Measurements from ENCODE around the gene DPEP1.

The DPEP1 gene

DNA sequence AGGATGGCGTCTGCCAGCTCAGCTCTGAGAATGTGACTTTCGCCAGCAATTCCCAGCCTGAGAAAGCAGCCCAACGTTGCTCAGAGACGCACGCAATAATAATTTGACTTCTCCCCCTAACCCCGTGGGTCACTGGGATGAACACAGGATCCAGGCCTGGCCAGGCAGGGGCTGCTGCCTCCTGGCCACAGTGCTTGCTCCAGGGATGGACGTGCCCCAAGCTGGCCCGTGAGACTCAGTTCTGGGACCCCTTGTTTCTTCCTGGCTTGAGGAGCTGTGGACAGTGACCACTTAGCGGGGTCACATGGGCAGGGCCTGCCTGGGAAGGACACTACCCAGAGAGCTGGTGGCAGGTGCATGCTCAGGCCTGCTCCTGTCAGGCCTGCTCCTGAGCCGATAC lies 13.5 kb upstream of the DPEP1 start:
- DNase-seq = no peak

DNA sequence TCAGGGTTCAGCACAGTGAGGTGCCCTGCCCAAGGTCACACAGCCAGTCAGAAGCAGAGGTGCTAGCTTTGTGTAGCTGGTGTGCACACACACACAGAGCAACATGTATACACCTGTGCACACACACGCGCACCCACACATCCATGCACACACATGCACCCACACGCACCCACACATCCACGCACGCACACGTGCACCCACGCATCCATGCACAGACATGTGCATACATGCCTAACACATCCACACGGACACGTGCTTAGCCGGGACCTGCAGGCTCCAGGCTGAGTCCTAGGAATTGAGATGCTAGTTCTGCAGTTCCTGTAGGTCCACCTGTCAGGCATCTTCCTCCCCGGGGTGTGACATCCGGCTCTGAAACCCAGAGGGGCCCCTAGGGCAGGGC lies 13.0 kb upstream of the DPEP1 start:
- DNase-seq = no peak

DNA sequence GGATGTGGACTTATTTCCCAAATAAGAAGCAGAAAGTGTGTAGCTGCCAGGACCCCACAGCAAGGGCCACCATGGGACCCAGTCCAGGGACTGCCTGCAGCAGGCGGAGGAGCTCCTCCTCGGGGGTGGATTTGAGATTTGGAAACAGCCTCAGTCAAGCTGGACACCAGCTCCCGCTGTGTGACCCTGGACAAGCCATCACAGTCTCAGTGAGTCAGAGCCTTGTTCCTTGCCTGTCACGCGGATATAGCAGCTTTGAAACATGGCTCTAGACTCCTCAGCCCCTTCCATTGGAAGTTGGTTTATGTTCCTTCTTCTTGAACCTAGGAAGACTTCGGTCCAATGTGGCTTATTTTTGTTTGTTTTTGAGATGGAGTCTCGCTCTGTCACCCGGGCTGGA lies 12.5 kb upstream of the DPEP1 start:
- no peak for DNase-seq

DNA sequence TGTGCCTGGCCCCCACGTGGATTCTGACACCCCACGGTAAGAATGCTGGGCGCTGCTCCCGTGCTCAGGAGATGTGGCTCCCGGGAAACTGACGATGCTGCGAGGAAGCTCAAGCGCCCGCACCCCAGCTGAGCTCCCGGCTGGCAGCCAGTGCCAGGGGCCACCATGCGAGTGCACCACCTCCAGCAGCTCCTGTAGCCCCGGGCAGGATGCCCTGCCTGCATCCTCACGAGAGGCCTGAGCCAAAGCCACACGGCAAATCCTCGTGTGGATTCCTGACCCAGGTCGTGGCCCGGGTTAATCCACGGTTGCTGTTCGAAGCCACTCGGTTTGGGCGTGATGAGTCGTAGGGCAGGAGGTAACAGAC lies 11.6 kb upstream of the DPEP1 start:
- no peak for DNase-seq

DNA sequence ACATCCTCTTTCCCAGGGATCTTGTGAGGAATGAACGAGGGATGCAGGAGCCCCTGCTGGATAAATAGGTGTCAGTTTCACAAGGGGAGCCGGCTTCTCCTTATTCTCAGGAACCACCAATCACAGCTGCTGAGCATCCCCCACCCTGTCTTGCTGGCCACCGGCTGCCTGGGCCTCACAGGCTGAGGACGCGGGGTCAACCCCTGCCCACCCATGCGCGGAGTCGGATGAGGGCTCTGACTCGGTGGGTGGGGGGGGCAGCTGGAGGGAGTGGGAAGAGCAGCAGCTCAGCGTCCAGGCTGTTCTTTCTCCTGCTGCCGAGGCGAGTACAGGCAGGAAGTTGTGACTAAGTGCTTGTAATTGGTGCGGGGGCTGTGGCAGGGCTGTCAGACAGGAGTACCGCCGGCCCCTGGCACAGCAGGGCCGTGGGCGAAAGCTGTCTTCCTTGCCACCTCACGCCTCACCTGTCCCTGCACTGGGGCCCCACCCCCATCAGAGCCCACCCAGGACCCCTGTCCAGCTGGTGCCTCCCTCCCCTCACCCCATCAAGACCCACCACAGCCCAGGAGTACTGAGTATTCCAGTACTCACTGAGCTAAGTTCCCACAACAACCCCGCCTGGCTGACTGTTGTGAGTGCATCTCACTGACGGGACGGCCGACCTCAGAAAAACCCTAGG lies 11.0 kb upstream of the DPEP1 start:
- DNase-seq = peak; percentile 77

DNA sequence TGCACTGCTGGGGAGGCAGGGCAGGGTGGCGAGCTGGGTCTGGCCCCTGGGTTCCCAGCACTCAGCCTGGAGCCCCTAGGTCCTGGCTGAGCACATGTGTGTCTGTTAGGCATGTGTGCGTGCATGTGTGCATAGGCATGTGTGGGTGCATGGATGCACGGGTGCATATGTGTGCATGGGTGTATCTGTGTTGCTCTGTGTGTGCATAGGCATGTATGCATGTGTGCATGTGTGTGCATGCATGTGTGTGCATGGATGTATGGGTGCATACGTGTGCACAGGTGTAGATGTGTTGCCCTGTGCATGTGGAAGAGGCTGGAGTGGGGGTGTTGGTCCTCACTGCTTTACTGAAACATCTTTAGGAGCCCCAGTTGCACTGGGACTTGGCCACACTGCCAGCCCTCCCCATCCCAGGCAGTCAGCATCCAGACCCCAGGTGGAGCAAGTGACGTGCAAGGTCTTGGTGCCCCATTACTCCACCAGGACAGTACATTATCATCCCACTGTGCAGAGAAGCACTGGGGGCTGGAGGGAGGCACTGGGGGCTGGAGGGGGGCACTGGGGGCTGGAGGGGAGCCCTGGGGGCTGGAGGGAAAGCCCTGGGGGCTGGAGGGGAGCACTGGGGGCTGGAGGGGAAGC lies 10.4 kb upstream of the DPEP1 start:
- DNase-seq = no peak

DNA sequence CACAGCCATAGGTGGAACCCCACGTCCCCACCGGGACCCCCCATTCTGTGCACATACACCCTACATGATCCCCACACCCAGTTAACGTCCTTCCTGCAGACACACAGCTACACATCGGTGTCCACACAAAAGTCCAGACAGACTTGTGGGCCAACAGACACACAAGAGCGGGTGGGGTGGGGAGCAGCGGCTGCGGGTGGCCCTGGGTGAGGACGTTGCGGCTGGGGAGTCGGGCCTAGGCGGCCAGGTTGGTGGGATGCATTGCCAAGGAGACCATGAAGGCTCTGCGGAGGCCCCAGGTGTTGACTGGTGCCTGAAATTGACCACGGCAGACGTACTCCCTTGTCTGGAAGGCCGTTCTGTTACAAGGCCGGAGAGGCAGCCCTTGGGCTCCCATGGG lies 8.7 kb upstream of the DPEP1 start:
- DNase-seq = no peak

DNA sequence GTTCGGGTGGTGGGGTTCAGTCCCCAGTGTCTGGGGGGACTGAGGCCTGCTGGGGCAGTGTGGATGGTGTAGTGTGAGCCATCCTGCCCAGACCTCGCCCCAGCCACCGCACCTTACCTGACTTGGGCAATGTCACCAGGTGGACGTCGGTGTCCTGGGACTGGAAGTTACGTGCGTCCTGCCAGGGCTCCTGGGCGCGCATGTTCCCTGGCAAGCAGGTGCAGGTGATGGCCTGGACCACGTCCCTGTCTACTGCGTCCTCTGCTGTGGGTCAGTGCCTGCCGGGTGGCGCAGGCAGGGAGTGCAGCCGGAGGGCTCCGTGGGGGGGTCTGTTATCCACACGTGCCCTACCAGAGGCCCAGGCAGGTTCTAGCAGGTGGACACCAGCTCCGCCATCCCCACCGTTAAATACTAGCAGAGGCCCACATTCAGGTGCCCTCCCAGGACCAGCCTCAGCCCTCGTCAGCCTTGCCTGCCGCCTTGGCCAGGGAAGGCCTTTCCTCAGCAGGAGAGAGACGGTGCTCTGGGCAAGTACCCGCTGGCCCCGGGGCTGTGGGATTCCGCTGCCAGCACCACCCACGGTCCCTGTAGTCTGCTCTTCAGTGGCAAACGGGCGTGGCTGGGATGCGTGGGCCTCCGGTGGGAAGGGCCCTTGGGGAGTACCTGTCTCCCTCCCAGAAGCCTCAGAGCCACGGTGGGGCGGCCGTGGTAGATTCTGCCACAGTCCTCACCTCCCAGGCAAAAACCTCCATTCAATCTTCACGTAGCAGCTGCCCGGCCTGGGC lies 8.1 kb upstream of the DPEP1 start:
- no peak for DNase-seq

DNA sequence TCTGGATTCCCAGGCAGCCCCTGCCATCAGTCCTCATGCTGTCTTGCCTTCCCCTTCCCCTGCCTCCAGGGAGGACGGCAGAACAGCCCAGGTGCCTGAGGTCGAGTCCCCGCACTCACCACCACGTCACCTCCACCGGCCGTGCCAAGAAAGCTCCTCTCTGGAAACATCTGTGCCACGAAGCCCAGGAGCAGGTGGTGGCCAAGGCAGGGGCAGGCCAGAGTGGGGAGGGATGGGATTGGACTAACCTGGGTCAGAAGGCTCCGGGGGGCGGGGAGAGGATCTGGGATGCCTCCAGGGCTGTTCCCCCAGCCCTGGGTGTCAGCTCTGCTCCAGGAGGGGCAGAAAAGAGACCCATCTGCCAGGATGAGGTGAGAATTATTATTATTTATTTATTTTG lies 7.4 kb upstream of the DPEP1 start:
- no peak for DNase-seq

DNA sequence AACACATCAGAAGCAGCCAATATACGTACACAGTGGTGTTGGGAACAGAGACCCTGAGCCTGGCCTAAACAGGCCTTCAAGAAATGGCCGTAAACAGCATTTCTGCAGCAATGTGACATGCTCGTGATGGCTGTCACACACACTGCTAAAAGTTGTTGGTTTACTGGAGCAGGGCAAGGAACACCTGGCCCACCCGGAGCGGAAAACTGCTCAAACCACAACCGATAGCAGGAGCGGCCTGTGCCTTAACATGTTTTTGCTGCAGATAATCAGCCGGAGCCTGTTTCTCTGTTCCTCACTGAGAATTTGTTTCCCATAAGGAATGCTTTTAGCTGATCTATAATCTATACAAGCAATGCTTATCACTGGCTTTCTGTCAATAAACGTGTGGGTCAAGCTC lies 6.0 kb upstream of the DPEP1 start:
- DNase-seq = no peak

DNA sequence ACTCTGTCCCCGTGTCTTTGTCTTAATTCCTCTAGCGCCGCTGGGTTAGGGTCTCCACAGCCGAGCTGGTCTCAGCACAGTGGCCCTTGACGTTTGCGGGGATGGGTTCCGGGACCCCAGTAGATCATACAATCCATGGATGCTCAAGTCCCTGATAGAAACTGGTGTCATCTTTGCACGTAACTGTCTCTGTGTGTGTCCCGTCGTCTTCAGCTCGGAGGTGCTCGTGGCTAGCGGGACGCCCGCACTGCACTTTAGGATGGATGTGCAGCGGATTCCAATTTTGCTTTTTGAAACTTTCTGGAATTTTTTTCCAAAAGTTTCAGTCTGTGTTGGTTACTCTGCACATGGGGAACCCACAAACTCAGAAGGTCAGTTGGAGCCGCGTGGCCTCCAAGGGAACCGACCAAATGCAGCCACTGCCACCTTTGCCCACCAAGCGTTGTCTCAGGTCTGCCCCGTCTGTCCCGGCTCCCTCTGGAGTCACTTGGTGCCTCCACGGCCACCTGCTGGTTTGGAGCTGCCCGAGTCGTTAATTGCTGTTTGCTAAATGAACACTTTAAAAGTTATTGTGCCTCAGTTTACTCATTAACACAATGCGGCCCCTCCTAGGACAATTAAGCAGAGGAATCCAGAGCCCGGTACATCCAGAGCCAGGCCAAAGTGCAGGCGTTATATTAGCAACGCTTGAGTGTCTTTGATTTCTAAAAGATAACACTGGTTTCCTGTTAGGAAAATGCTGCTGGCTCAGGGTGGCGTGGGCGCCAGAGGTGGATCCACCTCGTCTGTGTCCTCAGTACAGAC lies 5.3 kb upstream of the DPEP1 start:
- no peak for DNase-seq

DNA sequence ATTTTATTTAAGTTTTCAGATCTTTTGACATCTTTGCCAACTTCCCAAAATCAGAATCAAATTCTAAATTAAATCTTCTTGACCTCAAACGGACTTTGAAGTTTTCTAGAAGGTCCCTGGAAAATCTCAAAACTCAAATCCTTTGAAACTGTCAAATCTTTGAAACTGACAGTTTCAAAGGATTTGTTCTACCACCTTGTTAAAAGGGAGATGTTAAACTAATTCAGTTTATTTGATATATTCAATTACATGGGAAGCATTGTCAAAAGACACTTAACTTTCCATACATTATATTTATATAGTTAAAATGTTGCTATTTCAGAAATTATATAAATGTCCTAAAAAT lies 3.4 kb upstream of the DPEP1 start:
- no peak for DNase-seq

DNA sequence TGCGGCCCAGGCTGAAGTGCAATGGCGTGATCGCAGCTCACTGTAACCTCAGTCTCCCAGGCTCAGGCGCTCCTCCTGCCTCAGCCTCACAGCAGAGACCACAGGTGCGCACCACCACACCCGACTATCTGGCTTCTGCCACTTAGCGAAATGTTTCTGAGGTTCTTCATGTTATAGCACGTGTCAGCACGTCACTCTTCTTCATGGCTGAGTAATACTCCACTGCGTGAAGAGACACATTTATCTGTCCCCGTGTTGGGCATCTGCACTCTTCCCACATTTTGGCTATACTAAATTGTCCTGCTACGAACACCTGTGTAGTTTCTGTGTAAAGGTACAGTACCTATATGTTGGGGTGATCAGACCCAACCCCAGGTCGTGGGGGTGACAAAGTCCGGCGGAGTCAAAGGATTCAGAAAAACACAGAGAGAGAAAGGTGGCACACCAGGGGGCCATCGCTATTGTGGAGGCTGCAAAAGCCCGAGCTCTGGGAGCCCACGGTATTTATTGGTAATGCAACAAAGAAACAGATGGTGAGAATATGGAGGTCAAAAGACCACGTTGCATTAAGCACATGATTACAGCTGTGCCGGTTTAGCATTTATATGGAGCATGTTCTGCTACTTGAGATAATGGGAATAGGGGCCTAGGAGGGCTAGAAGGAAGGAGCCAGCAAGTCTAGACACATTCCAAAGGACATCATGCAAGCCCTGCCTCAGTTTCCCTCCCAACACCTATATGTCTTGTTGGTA lies 851 bp upstream of the DPEP1 start:
- no peak for DNase-seq

DNA sequence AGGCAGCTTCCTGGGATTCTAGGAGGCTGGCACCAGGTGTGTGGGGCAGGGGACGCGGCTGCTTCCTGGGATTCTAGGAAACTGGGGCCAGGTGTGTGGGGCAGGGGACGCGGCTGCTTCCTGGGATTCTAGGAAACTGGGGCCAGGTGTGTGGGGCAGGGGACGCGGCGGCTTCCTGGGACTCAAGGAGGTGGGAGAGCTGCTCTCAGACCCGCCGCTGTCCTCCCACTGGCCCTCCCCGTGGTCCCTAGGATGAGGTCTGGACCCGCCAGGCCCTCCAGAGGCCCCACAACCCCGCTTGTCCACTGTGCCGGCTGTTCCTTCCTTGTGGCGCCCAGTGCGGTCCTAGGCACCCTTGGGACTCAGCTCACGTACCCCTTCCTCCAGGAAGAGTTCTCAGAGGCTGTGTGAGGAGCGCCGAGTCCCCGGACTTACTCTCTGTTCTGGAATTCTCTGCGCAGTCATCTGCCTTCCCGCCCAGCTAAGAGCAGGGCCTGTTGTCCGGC lies 565 bp downstream of the DPEP1 start:
- no peak for DNase-seq

DNA sequence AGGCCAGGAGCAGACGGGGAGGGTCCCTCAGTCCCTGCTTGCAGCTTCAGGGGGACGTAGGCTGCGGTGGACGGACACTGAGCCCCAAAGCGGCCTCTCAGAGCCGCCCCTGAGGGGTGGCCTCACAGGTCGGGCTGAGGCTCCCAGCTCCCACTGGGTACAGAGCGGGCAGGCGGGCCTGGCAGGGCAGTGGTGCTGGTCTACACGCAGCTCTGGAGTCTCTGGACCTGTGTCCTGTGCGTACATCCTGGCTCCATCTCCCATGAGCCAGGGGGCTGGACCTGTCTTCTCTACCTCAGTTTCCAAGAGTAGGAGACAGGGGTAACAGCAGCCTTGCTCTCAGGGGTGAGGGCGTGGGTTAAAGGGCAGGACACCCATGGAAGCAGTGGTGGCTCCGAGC lies 1.7 kb downstream of the DPEP1 start:
- no peak for DNase-seq

DNA sequence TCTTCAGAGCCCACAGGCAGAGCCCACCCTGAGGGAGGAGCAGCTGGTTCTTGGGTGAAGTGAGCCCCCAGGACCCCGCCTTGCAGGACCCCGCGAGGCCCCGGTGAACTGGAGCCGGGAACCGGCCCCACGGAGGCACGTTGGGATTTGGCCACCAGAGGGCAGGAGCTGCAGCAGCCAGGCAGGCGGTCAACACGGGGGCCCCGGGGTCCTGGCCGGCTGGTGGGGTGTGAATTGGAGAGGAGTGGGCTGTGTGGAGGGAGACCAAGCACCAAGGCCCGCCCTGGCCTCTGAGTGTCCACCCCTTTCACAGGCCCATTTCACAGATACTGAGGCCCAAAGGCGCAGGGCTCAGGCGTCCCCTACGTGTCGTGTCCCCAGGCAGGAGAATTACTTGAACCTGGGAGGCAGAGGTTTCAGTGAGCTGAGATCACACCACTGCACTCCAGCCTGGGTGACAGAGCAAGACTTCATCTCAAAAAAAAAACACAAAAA lies 2.2 kb downstream of the DPEP1 start:
- DNase-seq = peak; percentile 52

DNA sequence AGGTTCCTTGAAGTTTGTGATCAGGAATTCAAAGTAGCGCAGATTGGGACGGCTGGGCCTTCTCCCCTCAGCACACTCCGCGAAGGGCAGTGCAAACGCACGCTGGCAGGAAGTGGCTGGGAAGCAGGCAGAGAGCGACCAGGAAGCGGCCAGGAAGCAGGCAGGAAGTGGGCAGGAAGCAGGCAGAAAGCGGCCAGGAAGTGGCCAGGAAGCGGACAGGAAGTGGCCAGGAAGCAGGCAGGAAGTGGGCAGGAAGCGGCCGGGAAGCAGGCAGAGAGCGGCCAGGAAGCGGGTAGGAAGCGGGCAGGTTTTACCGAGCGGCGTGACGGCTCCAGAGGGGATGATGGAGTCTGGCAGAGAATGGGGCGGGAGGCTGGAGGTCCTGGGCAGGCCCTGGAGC lies 3.2 kb downstream of the DPEP1 start:
- DNase-seq = no peak

DNA sequence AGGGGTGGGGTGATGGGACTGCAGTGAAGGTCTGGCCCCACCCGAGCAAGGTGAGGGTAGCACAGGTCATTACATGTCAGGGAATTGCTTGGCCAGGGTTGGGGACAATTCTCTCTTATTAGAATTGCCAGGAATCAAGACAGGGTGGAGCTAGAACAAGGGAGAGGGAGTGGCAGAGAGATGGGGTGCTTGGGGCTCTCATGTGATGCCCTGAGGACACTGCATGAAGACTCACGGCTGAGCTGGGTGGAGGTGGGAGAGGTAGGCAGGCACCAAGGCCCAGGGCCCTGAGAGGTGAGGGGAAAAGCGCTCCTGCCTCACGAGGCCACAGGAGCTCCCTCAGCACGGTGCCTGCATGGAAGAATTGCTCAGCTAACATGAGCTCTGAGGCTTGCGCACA lies 3.6 kb downstream of the DPEP1 start:
- no peak for DNase-seq

DNA sequence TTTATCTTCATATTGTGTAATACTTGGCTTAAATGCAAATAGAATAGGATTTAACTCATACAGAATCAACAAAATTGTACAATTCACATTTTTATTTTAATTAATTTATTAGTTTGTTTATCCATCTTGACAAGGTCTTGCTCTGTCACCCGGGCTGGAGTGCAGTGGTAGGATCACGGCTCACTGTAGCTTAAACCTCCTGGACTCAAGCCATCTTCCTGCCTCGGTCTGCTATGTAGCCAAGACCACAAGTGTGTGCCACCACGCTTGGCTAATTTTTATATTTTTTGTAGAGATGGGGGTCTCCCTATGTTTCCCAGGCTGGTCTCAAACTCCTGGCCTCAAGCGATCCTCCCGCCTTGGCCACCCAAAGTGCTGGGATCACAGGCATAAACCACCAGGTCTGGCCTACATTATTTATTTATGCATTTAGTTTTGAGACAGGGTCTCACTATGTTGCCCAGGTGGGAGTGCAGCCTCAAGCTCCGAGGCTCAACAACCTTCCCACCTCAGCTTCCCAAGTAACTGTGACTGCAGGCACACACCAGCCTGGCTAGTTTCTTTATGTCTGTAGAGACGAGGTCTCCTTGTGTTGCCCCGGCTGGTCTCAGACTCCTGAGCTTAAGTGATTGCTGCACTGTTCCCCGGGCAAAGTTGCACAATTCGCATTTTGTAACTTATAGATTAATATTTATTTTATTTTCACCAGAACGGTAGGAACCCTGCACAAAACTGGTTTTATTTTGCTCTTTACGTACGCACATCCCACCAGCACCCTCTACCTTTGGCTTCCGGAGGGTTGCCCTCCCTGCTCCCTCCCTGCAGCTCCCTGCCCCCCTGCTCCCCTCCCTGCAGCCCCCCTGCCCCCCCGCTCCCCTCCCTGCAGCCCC lies 4.9 kb downstream of the DPEP1 start:
- DNase-seq = no peak

DNA sequence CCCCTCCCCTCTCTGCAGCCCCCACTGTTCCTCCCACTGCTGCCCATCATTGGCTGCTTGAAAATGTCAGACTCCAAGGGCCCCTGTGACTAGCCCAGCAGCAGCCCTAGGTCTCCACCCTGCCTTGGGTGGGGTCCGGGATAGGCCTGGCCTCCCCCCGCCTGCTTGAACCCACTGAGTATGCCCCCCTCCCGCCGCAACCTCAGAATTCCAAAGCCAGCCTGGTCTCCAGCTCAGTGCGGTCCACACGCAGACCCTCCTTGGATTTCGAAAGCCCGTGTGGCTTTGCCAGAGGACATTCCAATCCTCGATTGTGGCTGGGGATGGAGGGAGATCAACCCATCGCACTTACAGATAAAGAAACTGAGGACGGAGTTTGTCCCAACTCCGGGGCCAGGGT lies 6.4 kb downstream of the DPEP1 start:
- DNase-seq = no peak

DNA sequence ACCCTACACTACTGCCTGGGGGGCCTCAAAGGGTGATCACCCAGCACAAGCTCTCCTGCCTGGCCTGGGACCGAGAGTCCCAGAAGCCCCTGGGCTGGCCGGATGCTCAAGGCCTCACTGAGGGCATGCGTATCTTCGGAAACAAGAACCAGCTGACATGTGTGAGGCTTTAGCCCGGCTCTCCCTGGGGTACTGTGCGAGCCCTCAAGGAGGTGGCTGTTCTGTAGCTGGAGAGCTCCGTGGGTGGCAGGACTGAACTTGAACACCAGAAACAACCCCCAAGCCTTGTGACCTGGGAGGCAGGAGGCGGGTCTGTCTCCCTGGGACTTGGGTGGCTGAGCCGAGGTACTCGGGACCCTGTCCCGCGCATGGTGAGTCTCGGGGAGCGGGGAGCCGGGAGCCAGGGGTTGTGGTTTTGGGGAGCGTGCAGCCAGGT lies 7.0 kb downstream of the DPEP1 start:
- no peak for DNase-seq
